HL-60 (cell line): ENCODE measurements around the gene KLHDC8A.

Source experiments
- POLR2AphosphoS5 ChIP-seq: IDR thresholded peaks from 2 replicates; pipeline ENCODE4 v1.6.1; 2012; ENCODE audit warnings: low read depth
- TF ChIP-seq, protein P1 (sequence below): IDR thresholded peaks from one replicate; pipeline ENCODE4 v1.5.1; 2011; ENCODE audit warnings: low read length, control low read depth, inconsistent platforms; ENCODE audit not compliant: insufficient read depth
- TF ChIP-seq, protein P2 (sequence below): IDR thresholded peaks from 2 replicates; pipeline ENCODE4 v1.6.1; 2012; ENCODE audit warnings: low read depth; ENCODE audit not compliant: insufficient replicate concordance

GRCh38 chr1:205323794-205324193 is 32.9 kb downstream of the KLHDC8A start:
- TF ChIP-seq POLR2AphosphoS5: no peak
- TF ChIP-seq, protein P1, sequence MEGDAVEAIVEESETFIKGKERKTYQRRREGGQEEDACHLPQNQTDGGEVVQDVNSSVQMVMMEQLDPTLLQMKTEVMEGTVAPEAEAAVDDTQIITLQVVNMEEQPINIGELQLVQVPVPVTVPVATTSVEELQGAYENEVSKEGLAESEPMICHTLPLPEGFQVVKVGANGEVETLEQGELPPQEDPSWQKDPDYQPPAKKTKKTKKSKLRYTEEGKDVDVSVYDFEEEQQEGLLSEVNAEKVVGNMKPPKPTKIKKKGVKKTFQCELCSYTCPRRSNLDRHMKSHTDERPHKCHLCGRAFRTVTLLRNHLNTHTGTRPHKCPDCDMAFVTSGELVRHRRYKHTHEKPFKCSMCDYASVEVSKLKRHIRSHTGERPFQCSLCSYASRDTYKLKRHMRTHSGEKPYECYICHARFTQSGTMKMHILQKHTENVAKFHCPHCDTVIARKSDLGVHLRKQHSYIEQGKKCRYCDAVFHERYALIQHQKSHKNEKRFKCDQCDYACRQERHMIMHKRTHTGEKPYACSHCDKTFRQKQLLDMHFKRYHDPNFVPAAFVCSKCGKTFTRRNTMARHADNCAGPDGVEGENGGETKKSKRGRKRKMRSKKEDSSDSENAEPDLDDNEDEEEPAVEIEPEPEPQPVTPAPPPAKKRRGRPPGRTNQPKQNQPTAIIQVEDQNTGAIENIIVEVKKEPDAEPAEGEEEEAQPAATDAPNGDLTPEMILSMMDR: no peak
- TF ChIP-seq, protein P2, sequence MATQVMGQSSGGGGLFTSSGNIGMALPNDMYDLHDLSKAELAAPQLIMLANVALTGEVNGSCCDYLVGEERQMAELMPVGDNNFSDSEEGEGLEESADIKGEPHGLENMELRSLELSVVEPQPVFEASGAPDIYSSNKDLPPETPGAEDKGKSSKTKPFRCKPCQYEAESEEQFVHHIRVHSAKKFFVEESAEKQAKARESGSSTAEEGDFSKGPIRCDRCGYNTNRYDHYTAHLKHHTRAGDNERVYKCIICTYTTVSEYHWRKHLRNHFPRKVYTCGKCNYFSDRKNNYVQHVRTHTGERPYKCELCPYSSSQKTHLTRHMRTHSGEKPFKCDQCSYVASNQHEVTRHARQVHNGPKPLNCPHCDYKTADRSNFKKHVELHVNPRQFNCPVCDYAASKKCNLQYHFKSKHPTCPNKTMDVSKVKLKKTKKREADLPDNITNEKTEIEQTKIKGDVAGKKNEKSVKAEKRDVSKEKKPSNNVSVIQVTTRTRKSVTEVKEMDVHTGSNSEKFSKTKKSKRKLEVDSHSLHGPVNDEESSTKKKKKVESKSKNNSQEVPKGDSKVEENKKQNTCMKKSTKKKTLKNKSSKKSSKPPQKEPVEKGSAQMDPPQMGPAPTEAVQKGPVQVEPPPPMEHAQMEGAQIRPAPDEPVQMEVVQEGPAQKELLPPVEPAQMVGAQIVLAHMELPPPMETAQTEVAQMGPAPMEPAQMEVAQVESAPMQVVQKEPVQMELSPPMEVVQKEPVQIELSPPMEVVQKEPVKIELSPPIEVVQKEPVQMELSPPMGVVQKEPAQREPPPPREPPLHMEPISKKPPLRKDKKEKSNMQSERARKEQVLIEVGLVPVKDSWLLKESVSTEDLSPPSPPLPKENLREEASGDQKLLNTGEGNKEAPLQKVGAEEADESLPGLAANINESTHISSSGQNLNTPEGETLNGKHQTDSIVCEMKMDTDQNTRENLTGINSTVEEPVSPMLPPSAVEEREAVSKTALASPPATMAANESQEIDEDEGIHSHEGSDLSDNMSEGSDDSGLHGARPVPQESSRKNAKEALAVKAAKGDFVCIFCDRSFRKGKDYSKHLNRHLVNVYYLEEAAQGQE: no peak
